HG02759 (cell line): Measurements from ENCODE around the gene LINGO4.
A peak's percentile ranks its signal among the peaks of the same experiment; 100 is the strongest.

Experiments used
- ATAC-seq: cut with Tn5 transposase; IDR thresholded peaks from one replicate; pipeline ENCODE4 v1.9.1; 2021; ENCODE audit warnings: mild to moderate bottlenecking, moderate library complexity; ENCODE audit not compliant: unreplicated experiment

LINGO4 gene

GRCh38 chr1:151814971-151815545 is 9.8 kb upstream of the LINGO4 start:
- ATAC-seq, result no peak

- no peak for ATAC-seq
These were observed 9.2 kb upstream of the LINGO4 start for GRCh38 chr1:151814426-151814825.

GRCh38 chr1:151813271-151813977 is 8.2 kb upstream of the LINGO4 start:
- no peak for ATAC-seq

GRCh38 chr1:151811181-151811580 is 6.0 kb upstream of the LINGO4 start:
- ATAC-seq, result no peak

- no peak for ATAC-seq
These were observed 4.9 kb upstream of the LINGO4 start for GRCh38 chr1:151809985-151810556.

GRCh38 chr1:151809290-151809984 is 4.2 kb upstream of the LINGO4 start:
- no peak for ATAC-seq

- ATAC-seq, result no peak
These were observed 2.5 kb upstream of the LINGO4 start for GRCh38 chr1:151807766-151808165.

GRCh38 chr1:151807131-151807530 is 1.9 kb upstream of the LINGO4 start:
- no peak for ATAC-seq

GRCh38 chr1:151806170-151806569 is 951 bp upstream of the LINGO4 start:
- ATAC-seq, result no peak

- ATAC-seq, result no peak
These were observed 1.3 kb downstream of the LINGO4 start for GRCh38 chr1:151803915-151804314.

GRCh38 chr1:151803164-151803563 is 2.1 kb downstream of the LINGO4 start:
- no peak for ATAC-seq

GRCh38 chr1:151802372-151802771 is 2.8 kb downstream of the LINGO4 start:
- ATAC-seq, result no peak

- ATAC-seq, result no peak
These were observed 3.4 kb downstream of the LINGO4 start for GRCh38 chr1:151801846-151802245.

- no peak for ATAC-seq
These were observed 3.9 kb downstream of the LINGO4 start for GRCh38 chr1:151801310-151801820.

- no peak for ATAC-seq
These were observed 4.4 kb downstream of the LINGO4 start for GRCh38 chr1:151800830-151801229.

- no peak for ATAC-seq
These were observed 5.8 kb downstream of the LINGO4 start for GRCh38 chr1:151799179-151800022.

GRCh38 chr1:151798571-151798970 is 6.6 kb downstream of the LINGO4 start:
- no peak for ATAC-seq

- no peak for ATAC-seq
These were observed 14.1 kb downstream of the LINGO4 start for GRCh38 chr1:151790940-151791651.

- peak; percentile 97 for ATAC-seq
These were observed 14.9 kb downstream of the LINGO4 start, which contains the start of gene TDRKH for GRCh38 chr1:151790071-151790939. Gene TDRKH, minus strand, starts transcription at chr1:151790500. Its CDS starts 7,478 bp downstream, at chr1:151783022.
